GM19240 (cell line): Measurements from ENCODE around the gene RTL5.
"Not testable (repeated sequence)": the region's sequence is repeated elsewhere in the genome, so short reads cannot be mapped to it uniquely, and the experiment has no call there.

Source experiments
- DNase-seq: peaks from one replicate; pipeline ENCODE4 v3.0.0; 2011; ENCODE audit warnings: low spot score; ENCODE audit not compliant: insufficient read length

Gene RTL5

DNA sequence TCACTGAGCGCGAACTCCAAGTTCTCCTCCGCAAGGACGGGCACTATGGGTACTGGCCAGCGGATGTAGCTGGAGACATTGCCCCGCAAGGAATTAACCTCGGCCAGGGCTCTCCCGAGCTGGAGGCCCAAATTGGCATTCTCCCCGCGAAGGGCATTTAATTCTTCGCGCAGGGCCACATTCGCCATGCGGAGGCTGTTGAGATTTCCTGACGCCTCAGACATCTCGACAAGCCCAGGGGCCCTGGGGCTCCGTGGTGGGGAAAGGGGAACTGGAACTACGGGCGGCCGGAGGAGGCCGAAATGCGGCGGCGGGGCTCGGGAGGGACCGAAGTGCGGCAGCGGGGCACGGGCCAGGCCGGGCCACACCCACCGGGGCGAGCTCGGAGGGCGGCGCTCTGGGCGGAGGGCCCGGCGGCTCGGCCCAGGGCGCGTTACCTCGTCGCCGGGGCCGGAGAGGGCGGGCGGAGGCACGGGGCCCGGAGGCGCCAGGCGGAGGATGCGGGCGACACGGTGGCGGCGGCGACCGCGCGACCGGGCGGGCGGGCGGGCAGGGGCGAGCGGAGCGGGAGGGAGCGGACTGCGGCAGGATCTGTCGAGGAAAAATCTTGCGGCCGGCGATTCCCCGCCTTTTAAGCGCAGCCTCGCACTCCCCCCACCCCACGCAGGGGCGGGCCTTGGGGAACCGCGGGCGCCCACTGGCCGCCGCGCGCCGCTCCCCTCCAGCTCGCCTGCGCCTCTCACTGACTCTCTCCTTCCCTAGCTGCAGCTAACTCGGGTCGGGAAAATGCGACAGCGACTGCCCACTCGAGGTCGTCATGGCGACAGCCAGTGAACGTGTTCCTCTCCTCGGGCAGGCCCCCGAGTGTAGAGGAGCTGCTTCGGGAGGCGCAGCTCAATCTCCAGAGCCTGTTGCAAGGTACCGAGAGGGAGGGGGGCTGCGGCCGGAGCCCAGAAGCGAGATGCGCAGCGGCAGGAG lies at the start of gene RTL5:
Gene RTL5, minus strand, starts transcription at position 599 of the 978 bp plus-strand sequence.
- no peak for DNase-seq

DNA sequence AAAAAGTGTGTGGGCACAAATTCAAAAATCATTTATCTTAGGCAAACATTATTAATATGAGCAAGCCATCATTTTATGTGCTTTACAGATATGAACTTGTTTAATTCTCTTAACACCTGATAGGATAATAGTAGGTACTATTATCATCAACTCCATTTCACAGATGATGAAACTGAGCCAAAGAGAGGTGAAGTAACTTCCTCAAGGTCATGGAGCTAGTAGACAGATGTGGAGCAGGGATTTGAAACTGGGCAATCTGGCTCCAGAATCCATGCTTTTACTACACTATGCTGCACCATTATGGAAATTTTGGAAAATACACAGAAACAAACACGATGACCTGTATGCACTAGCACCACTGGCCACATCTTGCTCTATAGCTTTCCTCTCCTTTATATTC lies 48.8 kb upstream of the RTL5 start:
- DNase-seq, result no peak

DNA sequence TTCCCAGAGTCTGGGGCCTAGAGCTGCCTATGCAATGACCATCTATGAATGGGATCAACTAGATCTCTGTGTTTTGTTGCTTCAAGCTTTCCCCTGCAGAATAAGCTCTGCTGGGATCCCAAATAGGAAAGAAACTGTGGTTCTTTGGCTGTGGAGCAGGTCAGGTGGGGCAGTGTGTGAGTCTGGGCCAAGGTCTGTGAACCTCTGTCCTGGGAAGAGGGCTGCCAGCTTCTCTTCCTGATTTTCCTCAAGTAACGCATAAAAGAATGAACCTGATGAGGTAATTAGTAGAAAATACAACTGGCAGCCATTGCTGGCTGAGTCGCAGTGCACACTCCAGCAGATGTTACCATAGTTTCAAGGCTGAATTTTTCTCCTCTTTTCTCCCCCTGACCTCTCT lies 45.3 kb upstream of the RTL5 start:
- no peak for DNase-seq

DNA sequence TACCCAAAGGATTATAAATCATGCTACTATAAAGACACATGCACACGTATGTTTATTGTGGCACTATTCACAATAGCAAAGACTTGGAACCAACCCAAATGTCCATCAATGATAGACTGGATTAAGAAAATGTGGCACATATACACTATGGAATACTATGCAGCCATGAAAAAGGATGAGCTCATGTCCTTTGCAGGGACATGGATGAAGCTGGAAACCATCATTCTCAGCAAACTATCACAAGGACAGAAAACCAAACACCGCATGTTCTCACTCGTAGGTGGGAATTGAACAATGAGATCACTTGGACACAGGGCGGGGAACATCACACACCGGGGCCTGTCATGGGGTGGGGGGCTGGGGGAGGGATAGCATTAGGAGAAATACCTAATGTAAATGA lies 44.6 kb upstream of the RTL5 start:
- not testable (repeated sequence) for DNase-seq

DNA sequence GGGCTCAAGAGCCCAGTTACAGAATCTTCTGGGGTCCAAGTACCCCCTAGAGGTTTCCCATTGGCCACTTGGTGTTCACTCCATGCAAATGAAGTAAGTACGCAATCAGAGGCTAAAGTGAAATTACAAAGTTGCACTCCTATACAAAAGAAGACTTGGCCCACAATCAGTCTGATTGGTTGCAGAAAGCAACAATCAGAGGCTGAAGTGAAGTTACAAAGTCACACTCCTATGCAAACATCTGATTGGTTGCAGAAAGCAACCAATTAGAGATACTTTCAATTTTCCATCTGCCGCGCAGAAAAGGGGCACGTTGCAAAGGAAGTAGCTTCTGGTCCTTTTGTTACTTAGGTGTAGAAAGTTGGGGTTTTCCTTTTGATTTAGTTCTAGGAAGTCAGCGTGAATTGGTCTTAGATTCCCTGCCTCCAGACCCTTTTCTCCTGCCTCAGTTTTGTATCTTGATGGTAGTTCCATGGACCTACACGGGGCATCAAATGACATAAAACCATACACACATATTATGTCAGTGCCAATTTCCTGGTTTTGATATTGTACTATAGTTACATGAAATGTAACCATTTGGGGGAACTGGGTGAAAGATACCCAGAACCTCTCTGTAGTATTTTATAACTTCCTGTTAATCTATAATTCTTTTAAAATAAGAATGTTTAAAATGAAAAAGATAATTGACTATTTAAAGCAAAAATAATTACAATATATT lies 37.5 kb upstream of the RTL5 start:
- DNase-seq, result no peak

DNA sequence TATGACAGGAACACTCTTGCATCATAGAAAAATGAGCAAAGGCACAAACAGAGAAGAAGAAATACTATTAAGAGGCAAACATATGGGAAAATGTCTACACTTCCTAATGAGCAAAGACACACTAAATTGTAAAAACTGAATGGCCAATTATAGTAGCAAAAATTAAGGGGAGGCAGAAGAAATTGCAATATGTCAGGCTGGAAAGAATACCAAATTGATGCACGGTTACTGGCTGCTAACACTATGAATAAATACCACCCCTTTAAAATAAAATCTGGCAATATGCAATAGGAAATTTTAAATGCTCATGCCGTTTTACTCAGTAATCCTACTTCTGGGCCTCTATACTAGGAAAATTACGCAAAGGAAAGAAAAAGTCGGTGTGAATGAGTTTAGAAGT lies 33.8 kb upstream of the RTL5 start:
- DNase-seq, result no peak

DNA sequence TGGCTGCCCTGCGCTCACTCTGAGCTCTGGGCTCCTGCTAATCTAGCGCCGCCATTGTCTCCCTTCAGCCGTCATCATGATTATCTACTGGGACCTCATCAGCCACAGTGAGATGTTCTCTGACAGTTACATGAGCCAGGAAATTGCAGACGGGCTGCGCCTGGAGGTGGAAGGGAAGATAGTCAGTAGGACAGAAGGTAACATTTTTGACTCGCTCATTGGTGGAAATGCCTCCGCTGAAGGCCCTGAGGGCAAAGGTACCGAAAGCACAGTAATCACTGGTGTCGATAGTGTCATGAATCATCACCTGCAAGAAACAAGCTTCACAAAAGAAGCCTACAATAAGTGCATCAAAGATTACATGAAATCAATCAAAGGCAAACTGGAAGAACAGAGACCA lies 28.1 kb upstream of the RTL5 start:
- DNase-seq, result no peak

DNA sequence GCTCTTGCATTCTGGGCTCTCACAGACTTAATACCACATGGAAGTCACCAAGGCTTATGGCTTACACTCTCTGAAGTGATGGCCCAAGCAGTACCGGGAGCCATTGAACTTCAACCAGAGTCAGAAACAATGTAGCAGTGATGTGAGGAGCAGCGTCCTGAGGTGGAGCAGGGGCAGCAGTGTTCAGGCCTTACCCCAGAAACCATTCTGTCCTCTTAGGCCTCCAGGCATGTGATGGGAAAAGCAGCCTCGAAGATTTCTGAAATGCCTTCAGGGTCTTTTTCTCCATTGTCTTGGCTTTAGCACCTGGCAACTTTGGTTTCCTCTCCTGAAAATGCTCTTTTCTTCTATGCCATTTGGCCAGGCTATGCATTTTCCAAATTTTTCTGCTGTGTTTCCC lies 27.1 kb upstream of the RTL5 start:
- no peak for DNase-seq

DNA sequence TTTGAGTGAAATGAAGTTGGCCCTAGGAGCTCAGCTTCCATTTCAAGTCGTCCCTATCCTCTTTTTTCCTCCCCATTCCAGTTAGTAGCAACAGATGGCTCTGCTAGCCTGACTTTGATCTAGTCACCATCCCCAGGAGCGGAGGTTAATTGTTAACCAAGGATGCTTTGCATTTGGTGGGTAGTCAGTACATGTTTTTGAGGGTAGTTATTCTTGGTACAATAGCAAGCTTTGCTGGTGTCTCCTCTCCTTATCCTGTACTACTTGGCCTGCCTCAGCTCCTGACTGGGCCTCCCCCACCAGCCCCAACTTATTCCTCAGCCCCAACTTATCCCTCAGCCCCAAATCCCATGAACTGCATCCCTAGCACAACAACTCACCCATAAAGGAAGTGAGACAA lies 14.8 kb upstream of the RTL5 start:
- no peak for DNase-seq

DNA sequence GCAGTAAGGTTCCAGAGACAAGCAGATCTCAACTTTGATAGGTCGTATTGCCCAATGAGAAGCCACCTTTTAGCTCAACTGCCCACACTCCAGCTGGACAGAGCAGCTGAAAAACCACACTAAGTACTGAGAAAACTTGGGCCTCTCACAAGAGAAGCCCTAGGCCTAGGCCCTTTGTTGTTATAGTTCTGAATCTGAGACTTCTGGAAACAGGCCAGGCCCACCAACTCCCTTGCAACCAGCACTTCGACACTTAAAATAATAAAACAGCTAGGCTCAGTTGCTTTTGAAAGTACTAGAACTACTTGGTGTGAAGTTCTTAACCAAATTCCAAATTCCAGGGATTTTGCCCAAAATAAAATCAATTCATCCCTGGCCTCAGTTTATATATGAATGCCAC lies 13.5 kb upstream of the RTL5 start:
- DNase-seq, result no peak

DNA sequence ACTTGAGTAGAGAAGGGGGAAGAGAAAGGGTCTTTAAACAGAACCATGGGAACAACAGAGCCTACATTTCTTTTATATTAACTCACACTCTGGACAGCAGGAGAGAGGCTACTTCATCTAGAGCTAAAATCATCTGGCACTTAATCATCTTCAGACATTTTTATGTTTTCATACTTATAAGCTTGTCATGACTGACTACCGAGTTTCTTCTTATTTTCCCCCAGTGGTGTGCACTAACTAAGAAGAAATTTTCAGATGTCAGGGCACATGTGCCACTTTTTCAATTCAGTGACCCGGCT lies 11.8 kb upstream of the RTL5 start:
- DNase-seq, result no peak

DNA sequence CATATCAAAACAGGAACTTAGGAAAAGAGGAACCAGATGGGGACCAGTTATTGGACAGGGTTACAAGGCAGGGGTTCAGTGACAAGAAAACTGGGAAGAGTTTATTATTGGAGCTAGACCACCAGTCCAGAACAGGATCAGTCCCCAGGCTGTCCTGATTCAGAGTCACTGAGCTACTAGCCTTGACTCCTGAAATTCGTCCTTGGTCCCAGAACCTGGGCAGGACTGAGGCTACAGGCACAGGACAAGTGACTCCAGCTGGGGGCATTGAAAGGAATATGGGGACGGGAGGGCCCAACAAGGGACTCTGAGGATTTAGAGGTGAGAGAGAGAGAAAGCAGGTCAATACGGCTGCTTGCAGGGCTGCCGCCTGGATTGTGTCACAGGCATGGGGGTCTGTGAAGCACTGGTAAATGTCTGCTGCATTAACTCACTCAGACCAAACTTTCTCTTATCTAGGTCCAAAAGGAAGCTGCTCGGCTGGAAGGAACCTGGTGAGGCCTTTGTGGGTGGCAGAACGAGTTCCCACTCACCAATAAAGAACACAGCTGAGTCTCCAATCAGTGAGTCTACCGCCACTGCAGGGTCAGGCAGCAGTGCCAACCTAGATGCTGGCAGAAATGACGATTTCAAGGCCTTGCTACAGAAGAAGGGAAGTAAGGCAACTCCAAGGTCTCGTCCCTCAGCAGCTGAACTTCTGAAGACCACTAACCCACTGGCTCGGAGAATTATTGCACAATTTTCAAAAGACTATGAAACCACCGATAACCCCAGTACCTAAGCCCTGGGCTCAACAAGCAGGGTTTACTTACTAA lies 11.3 kb upstream of the RTL5 start:
- no peak for DNase-seq

DNA sequence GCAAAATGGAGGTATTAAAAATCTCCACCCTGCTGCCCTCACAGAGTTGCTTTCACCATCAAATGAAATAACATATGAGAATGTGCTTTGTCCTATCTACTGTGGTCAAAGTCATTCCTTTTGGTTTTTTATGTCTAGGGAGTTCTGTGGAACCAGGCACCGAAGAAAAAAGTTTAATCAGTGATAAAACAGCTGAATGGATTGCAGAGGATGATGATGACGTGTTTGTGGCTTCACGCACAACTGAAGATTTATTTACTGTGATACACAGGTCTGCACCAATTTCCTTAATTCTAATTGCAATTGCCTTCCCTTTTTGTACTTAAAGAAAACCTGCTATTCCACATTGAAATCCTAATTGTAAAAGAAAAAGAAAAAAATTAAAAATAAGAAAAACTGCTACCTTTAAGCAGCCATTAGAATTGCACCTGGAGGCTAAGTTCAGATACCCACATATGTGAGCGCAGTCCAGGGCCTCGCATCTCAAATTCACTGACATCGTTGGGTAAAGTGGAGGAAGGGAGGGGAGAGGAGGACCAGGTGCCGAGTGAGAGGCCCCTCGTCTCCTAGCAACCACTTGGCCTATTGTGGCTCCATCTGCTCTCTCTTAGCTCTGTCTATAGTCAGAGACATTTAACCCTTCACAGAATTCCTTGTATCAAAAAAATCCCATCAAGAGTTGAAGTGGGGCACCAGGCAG lies 10.5 kb upstream of the RTL5 start:
- no peak for DNase-seq

DNA sequence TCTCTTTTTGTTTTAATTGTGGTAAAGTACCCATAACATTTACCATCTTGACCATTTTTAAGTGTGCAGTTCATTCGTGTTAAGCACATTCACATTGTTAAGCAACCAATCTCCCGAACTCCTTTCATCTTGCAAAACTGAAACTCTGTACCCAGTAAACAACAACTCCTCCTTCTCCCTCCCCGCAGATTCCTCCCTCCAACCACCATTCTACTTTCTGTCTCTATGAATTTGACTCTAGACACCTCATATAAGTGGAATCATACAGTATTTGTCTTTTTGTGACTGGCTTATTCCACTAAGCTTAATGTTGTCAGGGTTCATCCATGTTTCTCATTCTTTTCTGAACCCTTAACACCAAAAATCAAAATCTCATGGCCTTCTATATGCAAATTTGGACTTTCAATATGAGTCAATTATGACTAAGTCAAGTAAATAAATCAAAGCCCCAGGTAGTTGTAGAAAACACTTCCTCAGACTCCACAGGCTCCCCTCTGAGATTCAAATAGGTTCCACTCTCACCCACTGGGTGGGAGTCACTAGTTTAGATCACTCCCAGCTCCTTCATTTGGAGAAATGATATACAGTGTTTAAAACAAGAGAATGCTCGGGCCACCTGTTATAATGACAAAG lies 9.8 kb upstream of the RTL5 start:
- DNase-seq, result no peak

DNA sequence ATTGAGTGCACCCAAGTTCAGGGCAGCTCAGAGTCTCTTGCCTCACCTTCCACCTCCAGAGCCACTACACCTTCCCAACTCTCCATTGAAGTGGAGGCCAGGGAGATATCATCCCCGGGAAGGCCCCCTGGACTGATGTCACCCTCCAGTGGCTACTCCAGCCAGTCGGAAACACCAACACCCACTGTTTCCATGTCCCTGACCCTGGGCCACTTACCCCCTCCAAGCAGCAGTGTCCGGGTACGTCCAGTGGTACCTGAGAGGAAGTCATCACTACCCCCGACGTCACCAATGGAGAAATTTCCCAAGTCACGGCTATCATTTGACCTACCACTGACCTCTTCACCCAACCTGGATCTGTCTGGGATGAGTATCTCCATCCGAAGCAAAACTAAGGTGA lies 7.8 kb upstream of the RTL5 start:
- DNase-seq, result no peak

DNA sequence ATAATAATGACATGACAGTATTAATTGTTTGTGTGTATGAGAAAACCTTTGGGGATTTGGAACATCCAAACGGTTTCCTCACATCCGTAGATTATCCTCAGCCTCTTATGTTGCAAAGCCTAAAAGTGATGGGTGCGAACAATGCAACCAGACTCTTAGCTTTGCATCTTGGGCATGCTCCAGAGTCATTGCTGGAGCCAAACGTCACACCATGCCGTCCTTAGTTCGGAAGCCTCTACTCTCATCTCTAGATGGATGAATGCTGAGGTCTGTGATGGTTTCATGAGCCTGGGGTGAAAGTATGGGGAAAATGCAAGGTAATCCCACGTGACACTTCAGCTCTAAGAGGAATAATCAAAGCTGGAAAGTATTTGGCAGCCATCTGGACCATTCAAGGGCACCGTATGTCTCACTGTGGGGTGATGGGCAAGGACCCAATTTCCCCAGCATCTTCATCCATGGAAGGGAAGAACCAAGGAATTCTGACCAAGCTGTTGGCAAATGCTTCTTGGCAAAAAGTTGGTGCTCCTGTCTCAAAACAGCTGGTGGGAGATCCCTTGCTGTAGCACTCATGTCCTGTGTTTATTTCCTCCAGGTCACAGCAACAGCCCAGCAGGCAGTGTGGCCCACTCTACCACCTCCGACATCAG lies 6.3 kb upstream of the RTL5 start:
- DNase-seq, result no peak

DNA sequence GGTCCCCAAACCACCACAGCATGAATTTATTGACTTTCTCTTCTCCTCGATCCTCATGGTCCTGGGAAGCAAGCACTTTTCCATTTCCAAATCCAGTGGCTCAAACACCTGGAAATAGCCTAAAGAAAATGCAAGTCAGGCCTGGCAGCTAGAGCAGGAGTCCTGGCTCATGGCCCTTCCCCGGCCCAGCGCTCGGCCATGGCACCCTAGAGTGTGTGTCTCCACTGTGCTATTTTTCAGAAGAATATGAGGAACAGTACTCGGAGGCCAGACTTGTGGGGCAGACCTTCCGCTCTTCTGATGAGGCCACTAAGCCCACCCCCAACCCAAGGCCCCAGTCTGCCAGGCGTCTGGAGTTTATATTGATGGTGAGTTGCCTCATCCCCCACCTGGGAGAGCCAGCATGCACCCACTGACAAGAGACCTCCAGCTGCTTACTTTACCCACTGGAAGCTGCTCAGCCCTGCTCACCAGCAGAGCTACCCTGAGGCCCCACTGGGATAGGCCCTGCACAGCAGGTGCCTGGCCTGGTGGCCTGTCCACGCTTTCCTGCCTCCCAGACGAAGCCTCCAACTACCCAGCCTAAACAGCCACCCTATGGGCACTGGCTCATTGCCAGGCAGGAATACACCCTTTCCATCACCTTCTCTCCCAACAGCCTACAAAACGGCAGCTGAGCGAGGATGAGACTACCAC lies 2.3 kb upstream of the RTL5 start:
- DNase-seq, result no peak

DNA sequence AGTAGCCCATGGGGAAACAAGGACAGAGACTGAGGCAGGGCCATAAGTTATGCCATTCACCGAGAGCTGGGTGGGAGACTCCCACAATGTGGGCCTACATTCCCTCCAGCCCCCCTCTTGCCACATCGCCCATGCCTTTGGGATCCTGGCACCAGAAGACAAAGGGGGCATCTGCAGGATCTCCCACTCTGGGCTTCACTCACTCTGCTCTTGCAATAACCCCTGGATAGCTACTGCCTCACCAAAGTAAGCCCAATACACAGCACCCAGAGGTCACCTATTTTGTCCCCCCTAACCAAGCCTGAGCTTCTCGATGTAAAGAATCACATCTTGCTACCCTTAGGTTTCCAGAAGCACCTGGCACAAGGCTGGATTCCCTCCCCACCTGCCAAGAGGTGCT lies 741 bp upstream of the RTL5 start:
- DNase-seq, result no peak

DNA sequence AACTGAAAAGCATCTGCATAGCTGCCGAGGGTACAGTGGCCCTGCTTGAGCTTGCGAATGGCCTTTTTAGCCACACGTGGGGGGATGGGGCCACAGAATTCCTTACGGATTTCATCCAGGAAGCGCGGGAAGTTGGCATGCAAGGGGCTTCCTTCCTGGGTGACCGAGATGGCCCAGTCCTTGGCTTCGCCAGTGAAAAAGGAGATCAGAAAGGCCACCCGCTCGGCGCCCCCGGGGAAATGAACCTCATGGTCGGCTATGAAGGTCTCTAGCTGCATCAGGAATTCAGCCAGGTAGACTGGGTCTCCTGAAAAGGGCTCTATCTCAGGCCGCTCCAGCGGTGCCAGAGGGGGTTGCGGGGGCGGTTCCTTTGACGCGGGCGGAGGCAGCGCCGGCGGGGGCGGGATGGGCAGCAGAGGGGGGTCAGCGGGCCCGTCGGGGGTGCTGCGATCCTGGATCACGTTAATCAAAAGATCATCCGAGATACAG lies 909 bp downstream of the RTL5 start:
- DNase-seq, result no peak
